Measurements from ENCODE around the gene MIOS.
"Not testable (repeated sequence)": the region's sequence is repeated elsewhere in the genome, so short reads cannot be mapped to it uniquely, and the experiment has no call there.

- not testable (repeated sequence) for TF ChIP-seq CTCF, POLR2A (IDR thresholded peaks at IDR 0.05)
Measured at GRCh38 chr7:7561591-7561990, 5.1 kb upstream of the MIOS start.
